Measurements from ENCODE around the gene FOXP1. TPM values are rescaled to one million over a fixed set of nuclear protein-coding genes. Genes with fewer than 3 reads are reported as not detected.

Gene FOXP1
- total and polyA plus RNA-seq, 2 of the 8 experiments (the other 6 are each of a cell fraction or from before 2014, with no cell fraction given): 13.9 to 25.4 TPM

- no peaks in the 10 kb centered on the region for H4K20me1 ChIP-seq (replicated peaks in 1 of 2; ENCODE audit: control insufficient read depth in 1 of 2, insufficient read depth in 2 of 2, low read length in 2 of 2)
- ChIA-PET POLR2A (ENCODE audit: partially characterized antibody) (no interaction called here), CTCF (ENCODE audit: partially characterized antibody) (no interaction called here)
- H4K91ac ChIP-seq (replicated peaks; ENCODE audit: insufficient read length, low read length): no peak overlapping the region
- no peak overlapping the region for H3K14ac ChIP-seq (ENCODE audit: insufficient read length)
- H3K23me2 ChIP-seq (ENCODE audit: low read depth, low read length): no peaks in the 10 kb centered on the region
- no peak overlapping the region for H2AK5ac ChIP-seq (ENCODE audit: low read depth, low read length)
- no peaks in the 10 kb centered on the region for H3K9me3 ChIP-seq (ENCODE audit: insufficient read depth in 2 of 2, low read depth in 1 of 2, low read length in 1 of 2)
- no peak overlapping the region for H2BK15ac ChIP-seq (ENCODE audit: low read length)
- 87% methylated on average over 4 of the region's 4 CpGs; no CpG with 5 or more reads in 1 of the 2 experiments for WGBS, 2 experiments (ENCODE audit: extremely low coverage in 1 of 2, insufficient coverage in 1 of 2, insufficient read length in 1 of 2, insufficient replicate concordance in 2 of 2, low coverage in 1 of 2, low lambda C conversion rate in 2 of 2, missing lambda C conversion rate in 1 of 2)
- no peak overlapping the region for H2AFZ ChIP-seq (ENCODE audit: low read length)
- no peak overlapping the region for H3K4me3 ChIP-seq (ENCODE audit: extremely low read depth in 1 of 4, insufficient read depth in 2 of 4, low read depth in 3 of 4, low read length in 4 of 4)
- peaks cover 2 to 6% (median 5%) of the 10 kb centered on the region in 4 experiments; a peak in 5 of 7 replicates for H3K4me1 ChIP-seq (replicated peaks in 1 of 4; ENCODE audit: control insufficient read depth in 3 of 4, insufficient read depth in 4 of 4, low read length in 3 of 4)
- no peak overlapping the region for H2BK120ac ChIP-seq (replicated peaks; ENCODE audit: low read depth, low read length)
- no peak overlapping the region for H2BK12ac ChIP-seq (ENCODE audit: low read depth, low read length)
- no peak overlapping the region for H3K4ac ChIP-seq (replicated peaks; ENCODE audit: insufficient read length, low read depth, low read length)
- H3K79me1 ChIP-seq (ENCODE audit: low read depth, low read length): no peaks in the 10 kb centered on the region
- DNase-seq (ENCODE audit: low read depth in 1 of 2, low spot score in 2 of 2) (no peak), FAIRE-seq (no peak)
- no peaks in the 10 kb centered on the region for H3K79me2 ChIP-seq (ENCODE audit: control insufficient read depth in 1 of 2, insufficient read depth in 2 of 2, low read length in 2 of 2)
- no peak overlapping the region for H3K18ac ChIP-seq (ENCODE audit: extremely low read depth, low read length)
- no peak overlapping the region for H3K27ac ChIP-seq (ENCODE audit: low read depth, low read length)
- H4K5ac ChIP-seq (ENCODE audit: insufficient read length, low read depth, low read length): no peak overlapping the region
- no peaks in the 10 kb centered on the region for H3K36me3 ChIP-seq (ENCODE audit: control insufficient read depth in 2 of 4, insufficient read depth in 4 of 4, low read length in 3 of 4)
- H2BK5ac ChIP-seq (ENCODE audit: low read depth, low read length): no peak overlapping the region
- H3K27me3 ChIP-seq (replicated peaks in 1 of 4; ENCODE audit: control insufficient read depth in 3 of 4, extremely low read depth in 1 of 4, insufficient read depth in 3 of 4, low read length in 3 of 4): no peaks in the 10 kb centered on the region
- no peak overlapping the region for H3K23ac ChIP-seq (ENCODE audit: insufficient read length)
- no peak overlapping the region for H4K8ac ChIP-seq (ENCODE audit: extremely low read depth, insufficient read depth, low read length)
- H2BK20ac ChIP-seq (ENCODE audit: low read length): no peak overlapping the region
- H3K4me2 ChIP-seq (ENCODE audit: insufficient read depth in 1 of 2, low read depth in 2 of 2, low read length in 2 of 2): no peak overlapping the region
- H3K9ac ChIP-seq (replicated peaks in 1 of 4; ENCODE audit: extremely low read depth in 1 of 4, low read depth in 3 of 4, low read length in 3 of 4): no peak overlapping the region
- no peak overlapping the region for H3K56ac ChIP-seq (replicated peaks; ENCODE audit: insufficient read length, low read depth, low read length)
- no peak for TF ChIP-seq EP300 (IDR thresholded peaks at IDR 0.05; ENCODE audit: borderline replicate concordance in 1 of 2, low read depth in 2 of 2, low read length in 2 of 2)
- TF ChIP-seq SP1 (IDR thresholded peaks at IDR 0.05; ENCODE audit: low read depth, low read length): no peak
- TF ChIP-seq CTBP2 (IDR thresholded peaks at IDR 0.05; ENCODE audit: borderline replicate concordance, insufficient read depth, insufficient read length, low read length): no peak
- TF ChIP-seq CHD1 (IDR thresholded peaks at IDR 0.05; ENCODE audit: low read depth, low read length): no peak
- no peak for TF ChIP-seq FOSL1 (IDR thresholded peaks at IDR 0.05; ENCODE audit: insufficient read depth, low read depth, low read length)
- no peak for TF ChIP-seq RAD21 (IDR thresholded peaks at IDR 0.05 in 1 of 2, conservative IDR thresholded peaks at IDR 0.05 in 1 of 2; ENCODE audit: low read depth in 2 of 2, low read length in 2 of 2)
- TF ChIP-seq EGR1 (IDR thresholded peaks at IDR 0.05; ENCODE audit: borderline replicate concordance, low read depth, low read length): no peak
- TF ChIP-seq TCF12 (IDR thresholded peaks at IDR 0.05; ENCODE audit: low read depth, low read length): no peak
- TF ChIP-seq SUZ12 (IDR thresholded peaks at IDR 0.05; ENCODE audit: low read length): no peak
- no peak for TF ChIP-seq HDAC2 (IDR thresholded peaks at IDR 0.05; ENCODE audit: borderline replicate concordance in 1 of 2, low read depth in 2 of 2, low read length in 2 of 2)
- TF ChIP-seq YY1 (IDR thresholded peaks at IDR 0.05; ENCODE audit: low read depth, low read length): no peak
- no peak for TF ChIP-seq CREB1 (IDR thresholded peaks at IDR 0.05)
- no peak for TF ChIP-seq ASH2L (IDR thresholded peaks at IDR 0.05; ENCODE audit: low read length)
Measured at GRCh38 chr3:71376911-71377310, 206.6 kb downstream of the FOXP1 start.

Data from H1 (cell line).